HK-2 (cell line): Measurements from ENCODE around the gene BCOR.

Experiments used
- DNase-seq: peaks from one replicate; pipeline ENCODE4 v3.0.0-alpha.2; 2018; ENCODE audit not compliant: unreplicated experiment

Gene BCOR

GRCh38 chrX:40063555-40063954, 34.2 kb downstream of the BCOR start:
- DNase-seq, result no peak

GRCh38 chrX:40062525-40063155, 35.1 kb downstream of the BCOR start:
- DNase-seq, result no peak

GRCh38 chrX:40061871-40062524, 35.8 kb downstream of the BCOR start:
- no peak for DNase-seq

GRCh38 chrX:40061005-40061404, 36.8 kb downstream of the BCOR start:
- no peak for DNase-seq

- no peak for DNase-seq
These were observed 37.4 kb downstream of the BCOR start for GRCh38 chrX:40060356-40060845.

GRCh38 chrX:40058719-40059118, 39.0 kb downstream of the BCOR start:
- no peak for DNase-seq

- DNase-seq, result no peak
These were observed 40.4 kb downstream of the BCOR start for GRCh38 chrX:40057405-40057804.

GRCh38 chrX:40056420-40056819, 41.3 kb downstream of the BCOR start:
- DNase-seq, result no peak

- DNase-seq, result no peak
These were observed 42.3 kb downstream of the BCOR start for GRCh38 chrX:40055495-40055894.

- DNase-seq, result no peak
These were observed 43.0 kb downstream of the BCOR start for GRCh38 chrX:40054793-40055192.

GRCh38 chrX:40050532-40050931, 47.2 kb downstream of the BCOR start:
- no peak for DNase-seq

GRCh38 chrX:40049084-40049641, 48.6 kb downstream of the BCOR start:
- DNase-seq, result no peak

- no peak for DNase-seq
These were observed 50.3 kb downstream of the BCOR start for GRCh38 chrX:40047485-40047884.

GRCh38 chrX:40043895-40044294, 53.9 kb downstream of the BCOR start:
- DNase-seq, result no peak

GRCh38 chrX:40041915-40042314, 55.8 kb downstream of the BCOR start:
- no peak for DNase-seq

- DNase-seq, result no peak
These were observed 56.9 kb downstream of the BCOR start for GRCh38 chrX:40040686-40041461.

GRCh38 chrX:40039887-40040286, 57.9 kb downstream of the BCOR start:
- no peak for DNase-seq

- no peak for DNase-seq
These were observed 60.4 kb downstream of the BCOR start for GRCh38 chrX:40037367-40037766.

GRCh38 chrX:40035726-40036125, 62.0 kb downstream of the BCOR start:
- DNase-seq, result no peak

- DNase-seq, result no peak
These were observed 65.8 kb downstream of the BCOR start for GRCh38 chrX:40031911-40032310.

GRCh38 chrX:40030205-40030604, 67.6 kb downstream of the BCOR start:
- no peak for DNase-seq

- no peak for DNase-seq
These were observed 75.3 kb downstream of the BCOR start for GRCh38 chrX:40022421-40022820.

- DNase-seq, result no peak
These were observed 76.1 kb downstream of the BCOR start for GRCh38 chrX:40021647-40022046.
